Liver (tissue), 3 donors: ENCODE results near the gene DPP7.
"Not testable (repeated sequence)": the region's sequence is repeated elsewhere in the genome, so short reads cannot be mapped to it uniquely, and the experiment has no call there.

ENCODE experiments used
- EGR1 ChIP-seq, 2 donors: IDR thresholded peaks; 2 replicates each; pipeline ENCODE4 v1.6.1; 2016 to 2018; ENCODE audit warnings: antibody characterized with exemption in 2 of 2, low read depth in 2 of 2
- FOXA1 ChIP-seq: IDR thresholded peaks from 2 replicates; pipeline ENCODE4 v1.6.1; 2016; ENCODE audit warnings: antibody characterized with exemption
- JUND ChIP-seq, 2 donors: IDR thresholded peaks; 2 replicates each; pipeline ENCODE4 v1.6.1; 2016; ENCODE audit warnings: antibody characterized with exemption in 2 of 2
- NR2F2 ChIP-seq: IDR thresholded peaks from 2 replicates; pipeline ENCODE4 v1.6.1; 2016; ENCODE audit warnings: antibody characterized with exemption
- RAD21 ChIP-seq, 2 donors: IDR thresholded peaks; 2 replicates each; pipeline ENCODE4 v1.6.1; 2016; ENCODE audit warnings: antibody characterized with exemption in 2 of 2, mild to moderate bottlenecking in 2 of 2
- SP1 ChIP-seq: IDR thresholded peaks from 2 replicates; pipeline ENCODE4 v1.6.1; 2018; ENCODE audit warnings: antibody characterized with exemption, mild to moderate bottlenecking
- TAF1 ChIP-seq: conservative IDR thresholded peaks from 2 replicates; pipeline ENCODE4 v1.6.1; 2016; ENCODE audit warnings: antibody characterized with exemption, mild to moderate bottlenecking
- YY1 ChIP-seq: IDR thresholded peaks from 2 replicates; pipeline ENCODE4 v1.6.1; 2016; ENCODE audit warnings: antibody characterized with exemption, mild to moderate bottlenecking
- TF ChIP-seq, protein P1 (sequence below): fragments of 150-350 bp; IDR thresholded peaks from 2 replicates; pipeline ENCODE4 v1.5.1; 2017; ENCODE audit warnings: improper control_type of control experiment, low read depth, low read length; ENCODE audit not compliant: missing input control
- TF ChIP-seq, protein P2 (sequence below): IDR thresholded peaks from 2 replicates; pipeline ENCODE4 v1.6.1; 2016; ENCODE audit warnings: antibody characterized with exemption, mild to moderate bottlenecking
- TF ChIP-seq, protein P3 (sequence below): IDR thresholded peaks from 2 replicates; pipeline ENCODE4 v1.6.1; 2016; ENCODE audit warnings: antibody characterized with exemption
- TF ChIP-seq, protein P4 (sequence below): IDR thresholded peaks from 2 replicates; pipeline ENCODE4 v1.6.1; 2016; ENCODE audit warnings: antibody characterized with exemption
- TF ChIP-seq, protein P5 (sequence below): IDR thresholded peaks from 2 replicates; pipeline ENCODE4 v1.6.1; 2016; ENCODE audit warnings: antibody characterized with exemption
- donor health status: healthy.
- donor health status: healthy.

DNA sequence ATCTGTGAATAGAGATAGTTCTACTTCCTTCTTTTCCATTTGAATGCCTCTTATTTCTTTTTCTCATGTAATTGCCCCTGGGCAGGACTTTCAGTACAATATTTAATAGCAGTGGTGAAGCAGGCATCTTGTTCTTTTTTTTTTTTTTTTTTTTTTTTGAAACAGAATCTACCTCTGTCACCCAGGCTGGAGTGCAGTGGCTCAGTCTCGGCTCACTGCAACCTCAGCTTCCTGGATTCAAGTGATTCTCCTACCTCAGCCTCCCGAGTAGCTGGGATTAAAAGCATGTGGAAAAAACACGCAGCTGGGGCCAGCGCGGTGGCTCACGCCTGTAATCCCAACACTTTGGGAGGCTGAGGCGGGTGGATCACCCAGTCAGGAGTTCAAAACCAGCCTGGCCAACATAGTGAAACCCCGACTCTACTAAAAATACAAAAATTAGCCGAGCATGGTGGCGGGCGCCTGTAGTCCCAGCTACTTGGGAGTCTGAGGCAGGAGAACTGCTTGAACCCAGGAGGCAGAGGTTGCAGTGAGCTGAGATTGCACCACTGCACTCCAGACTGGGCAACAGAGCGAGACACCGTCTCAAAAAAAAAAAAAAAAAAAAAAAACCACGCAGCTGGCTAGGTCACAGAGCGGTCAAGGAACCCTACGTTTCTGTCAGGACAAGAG lies 8.4 kb upstream of the DPP7 start:
- TF ChIP-seq, protein P1, sequence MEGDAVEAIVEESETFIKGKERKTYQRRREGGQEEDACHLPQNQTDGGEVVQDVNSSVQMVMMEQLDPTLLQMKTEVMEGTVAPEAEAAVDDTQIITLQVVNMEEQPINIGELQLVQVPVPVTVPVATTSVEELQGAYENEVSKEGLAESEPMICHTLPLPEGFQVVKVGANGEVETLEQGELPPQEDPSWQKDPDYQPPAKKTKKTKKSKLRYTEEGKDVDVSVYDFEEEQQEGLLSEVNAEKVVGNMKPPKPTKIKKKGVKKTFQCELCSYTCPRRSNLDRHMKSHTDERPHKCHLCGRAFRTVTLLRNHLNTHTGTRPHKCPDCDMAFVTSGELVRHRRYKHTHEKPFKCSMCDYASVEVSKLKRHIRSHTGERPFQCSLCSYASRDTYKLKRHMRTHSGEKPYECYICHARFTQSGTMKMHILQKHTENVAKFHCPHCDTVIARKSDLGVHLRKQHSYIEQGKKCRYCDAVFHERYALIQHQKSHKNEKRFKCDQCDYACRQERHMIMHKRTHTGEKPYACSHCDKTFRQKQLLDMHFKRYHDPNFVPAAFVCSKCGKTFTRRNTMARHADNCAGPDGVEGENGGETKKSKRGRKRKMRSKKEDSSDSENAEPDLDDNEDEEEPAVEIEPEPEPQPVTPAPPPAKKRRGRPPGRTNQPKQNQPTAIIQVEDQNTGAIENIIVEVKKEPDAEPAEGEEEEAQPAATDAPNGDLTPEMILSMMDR = not testable (repeated sequence)
- TF ChIP-seq EGR1 (IDR thresholded peaks at IDR 0.05; ENCODE audit: low read depth in 2 of 2); RAD21 (IDR thresholded peaks at IDR 0.05); TAF1; FOXA1; NR2F2; YY1; SP1; JUND (IDR thresholded peaks at IDR 0.05): not testable (repeated sequence)
- TF ChIP-seq, protein P2, sequence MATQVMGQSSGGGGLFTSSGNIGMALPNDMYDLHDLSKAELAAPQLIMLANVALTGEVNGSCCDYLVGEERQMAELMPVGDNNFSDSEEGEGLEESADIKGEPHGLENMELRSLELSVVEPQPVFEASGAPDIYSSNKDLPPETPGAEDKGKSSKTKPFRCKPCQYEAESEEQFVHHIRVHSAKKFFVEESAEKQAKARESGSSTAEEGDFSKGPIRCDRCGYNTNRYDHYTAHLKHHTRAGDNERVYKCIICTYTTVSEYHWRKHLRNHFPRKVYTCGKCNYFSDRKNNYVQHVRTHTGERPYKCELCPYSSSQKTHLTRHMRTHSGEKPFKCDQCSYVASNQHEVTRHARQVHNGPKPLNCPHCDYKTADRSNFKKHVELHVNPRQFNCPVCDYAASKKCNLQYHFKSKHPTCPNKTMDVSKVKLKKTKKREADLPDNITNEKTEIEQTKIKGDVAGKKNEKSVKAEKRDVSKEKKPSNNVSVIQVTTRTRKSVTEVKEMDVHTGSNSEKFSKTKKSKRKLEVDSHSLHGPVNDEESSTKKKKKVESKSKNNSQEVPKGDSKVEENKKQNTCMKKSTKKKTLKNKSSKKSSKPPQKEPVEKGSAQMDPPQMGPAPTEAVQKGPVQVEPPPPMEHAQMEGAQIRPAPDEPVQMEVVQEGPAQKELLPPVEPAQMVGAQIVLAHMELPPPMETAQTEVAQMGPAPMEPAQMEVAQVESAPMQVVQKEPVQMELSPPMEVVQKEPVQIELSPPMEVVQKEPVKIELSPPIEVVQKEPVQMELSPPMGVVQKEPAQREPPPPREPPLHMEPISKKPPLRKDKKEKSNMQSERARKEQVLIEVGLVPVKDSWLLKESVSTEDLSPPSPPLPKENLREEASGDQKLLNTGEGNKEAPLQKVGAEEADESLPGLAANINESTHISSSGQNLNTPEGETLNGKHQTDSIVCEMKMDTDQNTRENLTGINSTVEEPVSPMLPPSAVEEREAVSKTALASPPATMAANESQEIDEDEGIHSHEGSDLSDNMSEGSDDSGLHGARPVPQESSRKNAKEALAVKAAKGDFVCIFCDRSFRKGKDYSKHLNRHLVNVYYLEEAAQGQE = not testable (repeated sequence)
- TF ChIP-seq, protein P3, sequence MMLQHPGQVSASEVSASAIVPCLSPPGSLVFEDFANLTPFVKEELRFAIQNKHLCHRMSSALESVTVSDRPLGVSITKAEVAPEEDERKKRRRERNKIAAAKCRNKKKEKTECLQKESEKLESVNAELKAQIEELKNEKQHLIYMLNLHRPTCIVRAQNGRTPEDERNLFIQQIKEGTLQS = not testable (repeated sequence)
- TF ChIP-seq, protein P4, sequence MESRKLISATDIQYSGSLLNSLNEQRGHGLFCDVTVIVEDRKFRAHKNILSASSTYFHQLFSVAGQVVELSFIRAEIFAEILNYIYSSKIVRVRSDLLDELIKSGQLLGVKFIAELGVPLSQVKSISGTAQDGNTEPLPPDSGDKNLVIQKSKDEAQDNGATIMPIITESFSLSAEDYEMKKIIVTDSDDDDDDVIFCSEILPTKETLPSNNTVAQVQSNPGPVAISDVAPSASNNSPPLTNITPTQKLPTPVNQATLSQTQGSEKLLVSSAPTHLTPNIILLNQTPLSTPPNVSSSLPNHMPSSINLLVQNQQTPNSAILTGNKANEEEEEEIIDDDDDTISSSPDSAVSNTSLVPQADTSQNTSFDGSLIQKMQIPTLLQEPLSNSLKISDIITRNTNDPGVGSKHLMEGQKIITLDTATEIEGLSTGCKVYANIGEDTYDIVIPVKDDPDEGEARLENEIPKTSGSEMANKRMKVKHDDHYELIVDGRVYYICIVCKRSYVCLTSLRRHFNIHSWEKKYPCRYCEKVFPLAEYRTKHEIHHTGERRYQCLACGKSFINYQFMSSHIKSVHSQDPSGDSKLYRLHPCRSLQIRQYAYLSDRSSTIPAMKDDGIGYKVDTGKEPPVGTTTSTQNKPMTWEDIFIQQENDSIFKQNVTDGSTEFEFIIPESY = not testable (repeated sequence)
- TF ChIP-seq, protein P5, sequence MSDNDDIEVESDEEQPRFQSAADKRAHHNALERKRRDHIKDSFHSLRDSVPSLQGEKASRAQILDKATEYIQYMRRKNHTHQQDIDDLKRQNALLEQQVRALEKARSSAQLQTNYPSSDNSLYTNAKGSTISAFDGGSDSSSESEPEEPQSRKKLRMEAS = not testable (repeated sequence)
